Gastrocnemius medialis (tissue), 4 donors: ENCODE data around the gene HPCAL1. TPM values are rescaled to one million over a fixed set of nuclear protein-coding genes. Genes with fewer than 3 reads are reported as not detected.

Source experiments
- ATAC-seq, 2 donors: fragments of 150-250 bp; one replicate each; pipeline ENCODE4 v1.9.1; 2016
- DNase-seq, 2 donors: peaks; one replicate each; pipeline ENCODE4 v3.0.0-alpha.2; 2019
- H3K27ac ChIP-seq, 4 donors: fragments of 200-600 bp; sonication (generic); 1 replicate in 1 of 4; 2 replicates in 3 of 4; pipeline ENCODE4 v1.5.1; 2016 to 2018; ENCODE audit warnings: mild to moderate bottlenecking in 2 of 4, moderate library complexity in 1 of 4
- H3K27me3 ChIP-seq, 3 donors: fragments of 200-600 bp; sonication (generic) in 2 of 3; 1 replicate in 1 of 3; 2 replicates in 2 of 3; pipeline versions ENCODE4 v1.5.1 to v1.6.0; 2016 to 2019; ENCODE audit warnings: mild to moderate bottlenecking in 1 of 3, moderate library complexity in 1 of 3
- H3K36me3 ChIP-seq, 2 donors: fragments of 200-600 bp; sonication (generic) in 1 of 2; one replicate each; pipeline ENCODE4 v1.5.1; 2017 to 2018
- H3K4me1 ChIP-seq, 2 donors: fragments of 200-600 bp; sonication (generic) in 1 of 2; one replicate each; pipeline ENCODE4 v1.5.1; 2016 to 2017; ENCODE audit warnings: mild to moderate bottlenecking in 2 of 2
- H3K4me3 ChIP-seq, 4 donors: fragments of 200-600 bp; sonication (generic) in 3 of 4; 1 replicate in 1 of 4; 2 replicates in 3 of 4; pipeline ENCODE4 v1.5.1; 2016 to 2019; ENCODE audit warnings: mild to moderate bottlenecking in 2 of 4
- H3K9me3 ChIP-seq, 3 donors: fragments of 200-600 bp; sonication (generic) in 2 of 3; 1 replicate in 1 of 3; 2 replicates in 2 of 3; pipeline ENCODE4 v1.5.1; 2016 to 2019
- POLR2A ChIP-seq, 2 donors: fragments of 450-650 bp; IDR thresholded peaks; one replicate each; pipeline ENCODE4 v1.6.1; 2017; ENCODE audit warnings: antibody characterized with exemption in 2 of 2, mild to moderate bottlenecking in 2 of 2, moderate library complexity in 2 of 2
- in situ Hi-C, 4 donors: fragments of 200-750 bp; cut with MboI; loops; one replicate each; pipeline versions ENCODE4 v1.15.0 to v1.8.0; 2017; ENCODE audit warnings: low sequenced_read_pairs in 4 of 4
- intact Hi-C: fragments of 100-400 bp; cut with DNase I; formaldehyde crosslinking; loops from one replicate; pipeline ENCODE4 v1.15.1; 2023; ENCODE audit warnings: low total_unique reads
- total RNA-seq, 4 donors: library from RNA; depleted of rRNA; stranded (reverse); fragments of >200 nt; gene quantifications; one replicate each; pipeline versions ENCODE4 v1.1.0 to v1.2.3, GENCODE V29; 2016
- TF ChIP-seq, protein P1 (sequence below), 5 experiments: fragments of 450-650 bp in 3 of 5; fragments of 200-600 bp in 2 of 5; sonication (generic) in 2 of 5; IDR thresholded peaks in 4 of 5; conservative IDR thresholded peaks in 1 of 5; 1 replicate in 4 of 5; 2 replicates in 1 of 5; pipeline ENCODE4 v1.5.1; 2016 to 2019; ENCODE audit warnings: antibody characterized with exemption in 5 of 5, mild to moderate bottlenecking in 3 of 5, moderate library complexity in 3 of 5

HPCAL1 gene
- total RNA-seq, 4 donors from 2014 or later = 29.0 to 45.5 (median 34.5) TPM

- no peak overlapping the region for H3K4me3 ChIP-seq
- TF ChIP-seq, protein P1, sequence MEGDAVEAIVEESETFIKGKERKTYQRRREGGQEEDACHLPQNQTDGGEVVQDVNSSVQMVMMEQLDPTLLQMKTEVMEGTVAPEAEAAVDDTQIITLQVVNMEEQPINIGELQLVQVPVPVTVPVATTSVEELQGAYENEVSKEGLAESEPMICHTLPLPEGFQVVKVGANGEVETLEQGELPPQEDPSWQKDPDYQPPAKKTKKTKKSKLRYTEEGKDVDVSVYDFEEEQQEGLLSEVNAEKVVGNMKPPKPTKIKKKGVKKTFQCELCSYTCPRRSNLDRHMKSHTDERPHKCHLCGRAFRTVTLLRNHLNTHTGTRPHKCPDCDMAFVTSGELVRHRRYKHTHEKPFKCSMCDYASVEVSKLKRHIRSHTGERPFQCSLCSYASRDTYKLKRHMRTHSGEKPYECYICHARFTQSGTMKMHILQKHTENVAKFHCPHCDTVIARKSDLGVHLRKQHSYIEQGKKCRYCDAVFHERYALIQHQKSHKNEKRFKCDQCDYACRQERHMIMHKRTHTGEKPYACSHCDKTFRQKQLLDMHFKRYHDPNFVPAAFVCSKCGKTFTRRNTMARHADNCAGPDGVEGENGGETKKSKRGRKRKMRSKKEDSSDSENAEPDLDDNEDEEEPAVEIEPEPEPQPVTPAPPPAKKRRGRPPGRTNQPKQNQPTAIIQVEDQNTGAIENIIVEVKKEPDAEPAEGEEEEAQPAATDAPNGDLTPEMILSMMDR (IDR thresholded peaks at IDR 0.05 in 4 of 5, conservative IDR thresholded peaks at IDR 0.05 in 1 of 5) = no peak
- no peak for TF ChIP-seq POLR2A (IDR thresholded peaks at IDR 0.05)
- H3K36me3 ChIP-seq = no peaks in the 10 kb centered on the region
- no peak for ATAC-seq
- intact Hi-C loops = no loop called here
- H3K4me1 ChIP-seq = no peaks in the 10 kb centered on the region
- in situ Hi-C loops = no loop called here
- H3K27me3 ChIP-seq = no peaks in the 10 kb centered on the region
- no peak overlapping the region for H3K27ac ChIP-seq
- no peaks in the 10 kb centered on the region for H3K9me3 ChIP-seq
- DNase-seq = no peak
Measured at GRCh38 chr2:10375570-10376281, 73.0 kb downstream of the HPCAL1 start.

- Histone ChIP-seq H3K27ac (no peak overlapping the region), H3K4me3 (no peak overlapping the region), H3K27me3 (no peaks in the 10 kb centered on the region), H3K9me3 (no peaks in the 10 kb centered on the region), H3K4me1 (peaks cover 4% of the 10 kb centered on the region in 2 donors), H3K36me3 (no peaks in the 10 kb centered on the region)
- intact Hi-C loops (no loop called here), in situ Hi-C loops (no loop called here)
- ATAC-seq = no peak
- TF ChIP-seq POLR2A (IDR thresholded peaks at IDR 0.05) = no peak
- no peak for DNase-seq
Measured at GRCh38 chr2:10377052-10377746, 74.5 kb downstream of the HPCAL1 start.

DNA sequence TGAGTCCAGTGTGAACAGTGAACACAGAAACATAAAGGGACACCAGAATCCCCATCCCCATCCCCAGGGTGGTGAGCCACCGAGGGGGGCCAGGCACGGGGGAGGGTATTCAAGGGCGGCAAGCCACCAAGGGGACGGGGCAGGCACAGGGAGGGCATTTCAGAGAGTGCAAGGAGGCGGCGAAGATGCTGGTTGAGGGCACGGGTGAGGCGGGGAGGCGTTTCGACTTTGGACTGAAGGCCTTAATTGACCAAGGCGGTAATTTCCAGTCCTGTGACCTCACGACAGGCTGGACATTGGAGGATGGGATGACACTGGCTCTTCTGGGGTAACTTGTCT is 75.0 kb downstream of the HPCAL1 start:
- ATAC-seq = no peak
- peaks cover 4 to 7% of the 10 kb centered on the region in 2 donors for H3K4me1 ChIP-seq

GRCh38 chr2:10378189-10378588 is 75.5 kb downstream of the HPCAL1 start:
- no peak overlapping the region for H3K4me3 ChIP-seq
- DNase-seq (no peak), ATAC-seq (no peak)
- H3K36me3 ChIP-seq = no peaks in the 10 kb centered on the region
- peaks cover 6 to 7% of the 10 kb centered on the region in 2 donors for H3K4me1 ChIP-seq
- no peak for TF ChIP-seq POLR2A (IDR thresholded peaks at IDR 0.05)
- TF ChIP-seq, protein P1 (IDR thresholded peaks at IDR 0.05 in 4 of 5, conservative IDR thresholded peaks at IDR 0.05 in 1 of 5) = no peak
- intact Hi-C loops = no loop called here
- in situ Hi-C loops = no loop called here
- no peaks in the 10 kb centered on the region for H3K9me3 ChIP-seq
- H3K27me3 ChIP-seq = no peaks in the 10 kb centered on the region
- H3K27ac ChIP-seq = no peak overlapping the region

More for the DNA sequence above, 75.0 kb downstream of the HPCAL1 start:
- no peaks in the 10 kb centered on the region for H3K36me3 ChIP-seq
- H3K4me3 ChIP-seq = no peak overlapping the region
- DNase-seq = no peak
- TF ChIP-seq, protein P1 (IDR thresholded peaks at IDR 0.05 in 4 of 5, conservative IDR thresholded peaks at IDR 0.05 in 1 of 5) = no peak
- no peak for TF ChIP-seq POLR2A (IDR thresholded peaks at IDR 0.05)
- in situ Hi-C loops = no loop called here
- H3K27me3 ChIP-seq = no peaks in the 10 kb centered on the region
- no peak overlapping the region for H3K27ac ChIP-seq
- intact Hi-C loops = no loop called here
- no peaks in the 10 kb centered on the region for H3K9me3 ChIP-seq

DNA sequence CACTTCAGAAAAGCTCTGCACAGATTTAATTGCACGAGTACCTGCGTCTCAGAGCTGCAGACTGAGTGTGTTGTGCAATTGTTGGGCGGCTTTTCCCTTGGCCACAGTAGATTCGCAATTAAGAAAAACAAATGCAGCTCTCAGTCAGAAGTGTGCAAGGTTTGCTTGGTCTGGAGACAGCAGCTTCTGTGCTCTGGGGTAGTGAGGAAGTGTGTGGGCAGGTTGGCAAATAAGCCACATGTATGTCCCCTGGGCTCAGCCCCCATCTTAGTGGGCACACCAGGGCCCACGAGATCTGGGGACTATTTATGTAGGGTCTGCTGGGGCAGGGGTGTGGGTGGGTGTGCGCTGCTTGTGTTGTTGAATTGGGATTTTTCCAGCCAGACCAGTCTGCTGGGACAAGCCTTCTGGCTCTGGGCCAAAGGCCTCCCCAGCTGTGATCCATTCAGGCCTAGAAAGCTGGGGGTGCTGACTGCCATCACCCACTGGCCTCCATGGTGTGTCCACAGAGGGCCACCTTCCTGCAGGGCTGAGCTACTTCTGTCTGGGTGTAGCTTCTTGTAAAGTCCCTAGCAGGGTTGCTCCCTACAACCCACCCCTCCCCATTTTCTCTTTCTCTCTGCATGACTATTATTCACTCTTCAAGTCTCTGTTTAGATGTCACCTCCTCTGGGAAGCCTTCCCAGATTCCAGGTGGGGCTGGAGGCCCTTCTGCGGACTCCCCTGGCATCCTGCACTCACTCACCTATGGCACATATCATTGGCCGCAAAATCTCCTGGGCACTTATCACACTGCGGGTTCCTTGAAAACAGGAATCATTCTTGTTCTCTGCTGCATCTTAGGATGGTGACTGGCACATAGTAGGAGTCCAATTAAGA is 77.6 kb downstream of the HPCAL1 start:
- Histone ChIP-seq H3K9me3 (no peaks in the 10 kb centered on the region), H3K27ac (no peak overlapping the region), H3K27me3 (no peaks in the 10 kb centered on the region), H3K36me3 (no peaks in the 10 kb centered on the region), H3K4me1 (peaks cover 7 to 10% of the 10 kb centered on the region in 2 donors), H3K4me3 (no peak overlapping the region)
- no peak for TF ChIP-seq POLR2A (IDR thresholded peaks at IDR 0.05)
- TF ChIP-seq, protein P1 (IDR thresholded peaks at IDR 0.05 in 4 of 5, conservative IDR thresholded peaks at IDR 0.05 in 1 of 5) = no peak
- in situ Hi-C loops = no loop called here
- intact Hi-C loops = no loop called here
- no peak for ATAC-seq
- DNase-seq = no peak
